Measurements from ENCODE around the gene DLX2.

Gene DLX2

GRCh38 chr2:172094294-172095145, 8.2 kb downstream of the DLX2 start:
- DNase-seq (ENCODE audit: low read depth in 3 of 3), result no peak

GRCh38 chr2:172093416-172094293, 9.0 kb downstream of the DLX2 start:
- DNase-seq (ENCODE audit: low read depth in 3 of 3), result no peak

- DNase-seq (ENCODE audit: low read depth in 3 of 3), result no peak
Measured at GRCh38 chr2:172092716-172093415, 9.8 kb downstream of the DLX2 start.

- no peak for DNase-seq (ENCODE audit: low read depth in 3 of 3)
Measured at GRCh38 chr2:172091761-172092566, 10.7 kb downstream of the DLX2 start.

- DNase-seq (ENCODE audit: low read depth in 3 of 3), result no peak
Measured at GRCh38 chr2:172091000-172091641, 11.6 kb downstream of the DLX2 start.

- no peak for DNase-seq (ENCODE audit: low read depth in 3 of 3)
Measured at GRCh38 chr2:172090044-172090961, 12.4 kb downstream of the DLX2 start.

GRCh38 chr2:172089633-172090032, 13.1 kb downstream of the DLX2 start:
- DNase-seq (ENCODE audit: low read depth in 3 of 3), result no peak

GRCh38 chr2:172089005-172089504, 13.6 kb downstream of the DLX2 start:
- no peak for DNase-seq (ENCODE audit: low read depth in 3 of 3)

GRCh38 chr2:172088245-172089004, 14.3 kb downstream of the DLX2 start:
- DNase-seq (ENCODE audit: low read depth in 3 of 3), result no peak

- DNase-seq (ENCODE audit: low read depth in 3 of 3), result no peak
Measured at GRCh38 chr2:172087780-172088244, 14.9 kb downstream of the DLX2 start.

- DNase-seq (ENCODE audit: low read depth in 3 of 3), result no peak
Measured at GRCh38 chr2:172087207-172087779, 15.4 kb downstream of the DLX2 start.

- DNase-seq (ENCODE audit: low read depth in 3 of 3), result no peak
Measured at GRCh38 chr2:172086241-172087206, 16.2 kb downstream of the DLX2 start.

GRCh38 chr2:172085460-172086159, 17.1 kb downstream of the DLX2 start, which contains the start of gene DLX1:
DLX1 (plus strand) TSS chr2:172085507; CDS start chr2:172085678, 171 bp downstream.
- no peak for DNase-seq (ENCODE audit: low read depth in 3 of 3)

GRCh38 chr2:172084645-172085459, 17.8 kb downstream of the DLX2 start:
- peak in 1 of 3 donors; percentile 46 for DNase-seq (ENCODE audit: low read depth in 3 of 3)

GRCh38 chr2:172084395-172084644, 18.4 kb downstream of the DLX2 start:
- no peak for DNase-seq (ENCODE audit: low read depth in 3 of 3)

Data from stimulated activated CD4-positive, alpha-beta T cell treated with anti-CD3 and anti-CD28 coated beads, TNF-alpha, amount 100 ng/mL, for 48 hours (primary cell).